ENCODE data around the gene UBL5.

UBL5 gene

GRCh38 chr19:9857076-9857721 lies 29.5 kb downstream of the UBL5 start:
- DNase-seq, result no peak

- DNase-seq, result peak in 1 of 2 experiments; percentile 13
Observed at GRCh38 chr19:9857920-9858746, 30.4 kb downstream of the UBL5 start.

DNA sequence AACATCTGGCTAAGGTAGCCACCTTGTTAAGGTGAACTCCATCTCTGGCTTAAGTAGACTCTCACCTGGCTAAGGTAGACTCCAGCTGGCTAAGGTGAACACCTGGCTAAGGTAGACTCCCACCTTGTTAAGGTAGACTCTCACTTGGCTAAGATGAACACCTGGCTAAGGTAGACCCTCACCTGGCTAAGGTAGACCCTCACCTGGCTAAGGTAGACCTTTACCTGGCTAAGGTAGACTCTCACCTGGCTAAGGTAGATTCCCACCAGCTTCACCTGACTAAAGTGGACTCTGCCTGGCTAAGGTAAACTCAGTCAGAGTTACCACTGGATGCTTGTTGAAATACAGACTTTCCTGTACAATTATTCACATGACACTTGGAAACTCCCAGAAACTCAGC lies 31.0 kb downstream of the UBL5 start:
- no peak for DNase-seq

DNA sequence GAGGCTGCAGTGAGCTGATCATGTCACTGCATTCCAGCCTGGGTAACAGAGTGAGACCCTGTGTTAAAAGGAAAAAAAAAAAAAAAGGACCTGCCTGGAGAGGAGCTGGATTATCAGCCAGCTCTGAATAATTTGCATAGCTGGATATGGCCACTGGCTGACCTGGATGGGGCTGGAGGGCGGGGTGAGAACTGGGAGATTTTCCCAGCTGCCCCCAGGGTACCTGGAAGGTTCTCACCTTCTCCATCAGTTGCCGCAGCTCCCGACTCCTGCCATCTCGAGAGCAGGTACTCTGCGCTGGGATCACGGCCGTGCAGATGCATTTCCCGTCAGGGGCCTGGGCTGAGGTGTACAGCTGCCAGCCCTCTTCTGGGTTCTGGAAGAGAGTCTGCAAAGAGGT lies 32.7 kb downstream of the UBL5 start:
- no peak for DNase-seq

- DNase-seq, result no peak
Observed at GRCh38 chr19:9861503-9861902, 33.8 kb downstream of the UBL5 start.

GRCh38 chr19:9862938-9863337 lies 35.2 kb downstream of the UBL5 start:
- no peak for DNase-seq

DNA sequence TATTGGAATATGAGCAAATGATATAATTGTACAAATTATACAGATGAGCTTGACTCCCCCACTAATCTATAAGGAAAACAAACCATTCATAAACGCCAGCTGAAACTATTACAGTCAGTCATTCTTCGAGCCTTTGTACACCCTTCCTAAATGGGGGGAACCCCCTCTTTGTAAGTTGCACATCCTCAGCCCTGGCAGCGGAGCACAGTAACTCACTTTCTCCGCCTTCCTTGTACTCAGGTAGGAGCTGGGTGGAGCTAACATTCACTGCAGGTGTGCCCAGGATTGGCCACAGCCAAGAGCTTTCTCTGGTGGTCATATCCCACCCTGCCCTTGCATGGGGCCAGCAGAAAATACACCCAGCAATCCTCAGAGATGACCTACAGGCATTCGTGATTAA lies 36.0 kb downstream of the UBL5 start:
- peak in 1 of 2 experiments; percentile 32 for DNase-seq

DNA sequence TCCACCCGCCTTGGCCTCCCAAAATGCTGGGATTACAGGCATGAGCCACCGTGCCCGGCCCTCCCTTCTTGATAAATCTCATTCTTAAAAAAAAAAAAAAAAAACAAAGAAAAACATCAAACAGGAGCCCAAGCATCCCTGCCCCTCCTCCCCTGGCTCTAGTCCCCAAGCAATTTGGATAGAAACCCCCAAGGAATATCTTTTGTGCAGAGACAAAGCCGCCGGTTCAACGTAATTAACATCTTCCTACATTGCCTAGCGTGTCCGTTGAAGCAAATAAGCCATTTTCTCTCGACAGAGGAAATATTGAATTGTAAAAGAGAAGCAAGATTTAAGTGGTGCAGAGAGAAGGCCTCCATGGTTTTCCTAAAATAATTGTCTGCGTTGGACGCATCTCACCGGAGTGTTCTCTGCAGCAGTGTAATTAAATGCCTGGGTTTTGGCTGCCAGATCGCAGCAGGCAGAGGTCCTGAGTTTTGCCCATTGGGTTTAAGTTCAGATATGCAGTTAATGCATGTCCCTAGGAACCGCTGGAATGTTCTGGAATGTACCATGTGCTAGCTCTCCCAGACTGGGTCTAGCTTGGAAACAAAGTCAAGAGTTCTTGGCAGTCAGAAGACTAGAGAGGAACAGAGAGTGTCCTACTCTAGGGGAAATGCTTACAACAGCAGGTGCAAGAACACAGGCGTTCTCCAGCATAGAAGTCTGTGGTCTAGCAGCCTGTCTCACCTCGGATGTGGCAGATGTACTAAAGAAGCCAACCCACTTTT lies 38.2 kb downstream of the UBL5 start:
- DNase-seq, result peak in 1 of 2 experiments; percentile 19

- DNase-seq, result no peak
Observed at GRCh38 chr19:9868983-9869617, 41.4 kb downstream of the UBL5 start.

DNA sequence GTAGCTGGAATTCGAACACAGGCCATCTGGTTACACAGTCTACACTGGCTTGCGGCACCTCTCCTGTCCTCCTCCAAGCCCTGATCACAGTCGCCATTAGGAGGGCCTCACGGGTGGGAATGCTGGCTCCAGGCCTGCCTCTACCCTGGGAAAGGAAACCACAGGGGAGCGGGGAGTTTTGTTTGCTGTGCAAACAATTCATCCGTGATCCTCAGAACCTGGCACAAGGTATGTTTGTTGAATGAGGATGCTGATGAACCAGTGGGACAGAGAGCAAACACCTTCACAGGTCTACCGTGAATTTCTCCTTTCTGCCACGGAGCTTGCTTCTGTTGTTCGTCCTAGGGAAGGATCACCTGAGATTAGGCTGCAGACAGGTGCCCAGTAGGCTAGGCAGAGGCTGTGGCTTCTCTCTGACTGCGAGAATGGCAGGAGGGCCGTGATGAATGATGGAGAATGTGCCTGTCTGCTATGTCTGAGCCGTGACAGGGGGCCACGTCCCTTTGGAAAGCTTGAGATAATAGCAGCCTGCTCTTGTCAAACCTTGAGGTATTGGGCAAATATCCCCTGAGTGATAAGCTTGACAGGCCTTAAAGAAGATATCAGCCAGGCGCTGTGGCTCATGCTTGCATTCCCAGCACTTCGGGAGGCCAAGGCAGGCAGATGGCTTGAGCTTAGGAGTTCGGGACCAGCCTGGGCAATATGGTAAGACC lies 44.1 kb downstream of the UBL5 start:
- no peak for DNase-seq

- no peak for DNase-seq
Observed at GRCh38 chr19:9872618-9873242, 45.0 kb downstream of the UBL5 start.

DNA sequence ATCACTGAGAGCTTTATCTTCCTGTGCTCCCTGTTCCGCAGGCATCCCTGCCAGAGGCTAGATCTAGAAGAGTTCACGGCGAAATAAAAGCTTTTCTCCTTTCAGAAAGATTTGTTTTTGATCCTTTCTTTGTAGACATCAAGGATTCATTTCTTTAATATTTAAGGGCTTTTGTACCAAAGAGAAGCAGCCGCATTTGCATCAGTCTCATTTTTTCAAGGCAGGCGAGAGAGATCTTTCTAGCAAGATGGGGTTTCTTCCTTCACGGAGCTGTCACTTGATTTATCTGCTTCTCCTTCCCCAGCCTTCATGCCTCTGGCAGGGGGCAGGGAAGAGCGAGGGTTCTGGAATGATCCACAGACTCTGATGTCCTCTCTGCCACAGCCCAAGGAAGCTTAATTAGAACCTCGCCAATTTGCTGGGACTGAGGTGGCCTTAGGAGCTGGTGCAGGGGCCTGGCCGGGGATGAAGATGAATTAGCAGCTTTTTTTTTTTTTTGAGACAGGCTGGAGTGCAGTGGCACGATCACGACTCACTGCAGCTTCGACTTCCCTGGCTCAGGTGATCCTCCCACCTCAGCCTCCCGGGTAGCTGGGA lies 47.4 kb downstream of the UBL5 start:
- no peak for DNase-seq

GRCh38 chr19:9875796-9876195 lies 48.1 kb downstream of the UBL5 start:
- no peak for DNase-seq

- DNase-seq, result no peak
Observed at GRCh38 chr19:9877780-9878510, 50.2 kb downstream of the UBL5 start.

DNA sequence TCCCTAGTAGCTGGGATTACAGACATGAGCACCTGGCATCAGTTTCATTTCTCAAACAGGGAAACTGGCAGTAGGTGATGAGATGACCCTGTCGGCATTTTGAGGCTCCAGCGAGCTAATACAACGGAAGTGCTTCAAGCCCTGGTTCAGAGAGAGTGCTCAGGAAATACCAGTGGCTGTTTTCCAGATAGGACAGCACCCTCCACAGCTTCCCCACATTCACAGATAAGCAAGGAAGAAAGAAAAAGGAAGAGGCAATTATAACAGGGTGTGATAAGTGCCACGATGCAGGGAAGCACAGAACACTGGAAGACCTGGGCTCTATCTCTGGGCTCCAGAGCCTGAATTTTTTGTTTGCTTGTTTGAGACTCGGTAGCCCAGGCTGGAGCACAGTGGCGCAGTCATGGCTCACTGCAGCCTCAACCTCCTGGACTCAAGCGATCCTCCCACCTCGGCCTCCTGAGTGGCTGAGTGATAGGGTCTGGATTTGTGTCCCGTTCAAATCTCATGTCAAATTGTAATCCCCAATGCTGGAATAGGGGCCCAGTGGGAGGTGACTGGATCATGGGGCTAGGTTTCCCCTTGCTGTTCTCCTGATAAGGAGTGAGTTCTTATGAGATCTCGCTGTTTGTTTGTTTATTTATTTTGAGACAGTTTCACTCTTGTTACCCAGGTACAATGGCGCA lies 50.9 kb downstream of the UBL5 start:
- no peak for DNase-seq

All from stimulated activated CD4-positive, alpha-beta T cell treated with anti-CD3 and anti-CD28 coated beads, Interleukin-4, amount 100 ng/mL, for 4 hours (primary cell).